ENCODE measurements around the gene ANGPTL7. TPM values are rescaled to one million over a fixed set of nuclear protein-coding genes. Genes with fewer than 3 reads are reported as not detected.

The ANGPTL7 gene
- total RNA-seq, 4 donors from 2014 or later = 11.0 to 38.7 (median 16.9) TPM

- no peak for DNase-seq (ENCODE audit: low spot score)
- peak; percentile 82 for ATAC-seq (ENCODE audit: low FRiP score)
- TF ChIP-seq CTCF (IDR thresholded peaks at IDR 0.05) = no peak
Measured at GRCh38 chr1:11188381-11188780, 774 bp upstream of the ANGPTL7 start.

GRCh38 chr1:11193376-11193775 lies 4.2 kb downstream of the ANGPTL7 start:
- ATAC-seq (ENCODE audit: low FRiP score) (no peak), DNase-seq (ENCODE audit: low spot score) (no peak)
- TF ChIP-seq CTCF (IDR thresholded peaks at IDR 0.05) = no peak

- ATAC-seq (ENCODE audit: low FRiP score) (no peak), DNase-seq (ENCODE audit: low spot score) (no peak)
- TF ChIP-seq CTCF (IDR thresholded peaks at IDR 0.05) = no peak
Measured at GRCh38 chr1:11194407-11195176, 5.4 kb downstream of the ANGPTL7 start.

- ATAC-seq (ENCODE audit: low FRiP score) (no peak), DNase-seq (ENCODE audit: low spot score) (no peak)
- TF ChIP-seq CTCF (IDR thresholded peaks at IDR 0.05) = no peak
Measured at GRCh38 chr1:11196945-11197344, 7.8 kb downstream of the ANGPTL7 start.

DNA sequence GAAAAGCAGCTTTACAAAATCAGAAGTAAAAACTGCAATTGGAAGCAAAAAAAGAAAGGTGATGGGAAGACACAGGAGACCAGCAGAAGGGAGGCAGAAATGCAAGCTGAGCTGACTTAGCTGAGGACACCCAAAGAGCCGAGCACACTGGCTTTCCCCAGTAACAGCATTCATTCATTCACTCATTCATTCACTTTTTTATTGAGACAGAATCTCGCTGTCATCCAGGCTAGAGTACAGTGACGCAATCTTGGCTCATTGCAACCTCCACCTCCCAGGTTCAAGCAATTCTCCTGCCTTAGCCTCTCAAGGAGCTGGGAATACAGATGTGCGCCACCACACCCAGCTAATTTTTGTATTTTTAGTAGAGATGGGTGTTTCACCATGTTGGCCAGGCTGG lies 8.2 kb downstream of the ANGPTL7 start:
- ATAC-seq (ENCODE audit: low FRiP score) = no peak
- DNase-seq (ENCODE audit: low spot score) = no peak
- no peak for TF ChIP-seq CTCF (IDR thresholded peaks at IDR 0.05)

DNA sequence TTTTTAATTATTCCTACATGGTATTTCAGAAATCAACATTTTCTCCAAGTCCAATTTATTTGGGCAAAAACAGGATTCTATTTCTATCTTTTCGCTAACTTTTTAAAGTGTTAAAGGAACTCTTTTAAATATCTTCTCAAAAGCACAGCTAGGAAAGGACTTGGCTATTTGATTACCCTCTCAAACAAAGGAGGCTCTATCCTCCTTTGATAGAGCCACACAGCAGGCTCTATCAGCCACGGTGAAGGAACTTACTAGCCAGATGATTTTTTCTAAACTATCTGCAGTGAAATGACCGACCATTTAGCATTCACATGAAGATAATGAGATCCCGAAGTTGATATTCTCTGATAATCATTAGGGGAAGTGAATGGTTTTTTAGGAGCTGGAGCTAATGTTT lies 9.1 kb downstream of the ANGPTL7 start:
- DNase-seq (ENCODE audit: low spot score) (no peak), ATAC-seq (ENCODE audit: low FRiP score) (no peak)
- TF ChIP-seq CTCF (IDR thresholded peaks at IDR 0.05) = no peak

Measured in omental fat pad (tissue), 4 donors.